Progenitor cell of endocrine pancreas (in vitro differentiated cells): ENCODE data around the gene ZIC4. TPM values are rescaled to one million over a fixed set of nuclear protein-coding genes. Genes with fewer than 3 reads are reported as not detected.

Experiments used
- DNase-seq: peaks from one replicate; pipeline ENCODE4 v3.0.0; 2021; ENCODE audit warnings: low spot score; ENCODE audit not compliant: unreplicated experiment
- H3K27ac Mint-ChIP-seq: 2 replicates; pipeline ENCODE4 v1.8.0; 2021; ENCODE audit warnings: mild to moderate bottlenecking, moderate library complexity, mixed read lengths
- H3K27me3 Mint-ChIP-seq: 2 replicates; pipeline ENCODE4 v1.8.0; 2021; ENCODE audit warnings: mixed read lengths
- H3K36me3 Mint-ChIP-seq: 2 replicates; pipeline ENCODE4 v1.8.0; 2022; ENCODE audit warnings: mixed read lengths; ENCODE audit not compliant: insufficient read depth
- H3K4me1 Mint-ChIP-seq: 2 replicates; pipeline ENCODE4 v1.8.0; 2021; ENCODE audit warnings: low read depth, mixed read lengths
- H3K4me3 Mint-ChIP-seq: 2 replicates; pipeline ENCODE4 v1.8.0; 2021; ENCODE audit warnings: low read depth, mild to moderate bottlenecking, moderate library complexity, mixed read lengths
- H3K9me3 Mint-ChIP-seq: 2 replicates; pipeline ENCODE4 v1.8.0; 2021; ENCODE audit warnings: low read depth, mixed read lengths
- total RNA-seq: library from RNA; stranded (reverse); gene quantifications from 2 replicates; pipeline ENCODE4 v1.2.1, GENCODE V29; 2021
- TF ChIP-seq, protein P1 (sequence below): fragments of 200-600 bp; sonication (generic); IDR thresholded peaks from one replicate; pipeline ENCODE4 v1.5.0; 2021; ENCODE audit warnings: antibody characterized with exemption, mild to moderate bottlenecking; ENCODE audit not compliant: unreplicated experiment

The ZIC4 gene
- total RNA-seq, 1 donor from 2014 or later: not detected

DNA sequence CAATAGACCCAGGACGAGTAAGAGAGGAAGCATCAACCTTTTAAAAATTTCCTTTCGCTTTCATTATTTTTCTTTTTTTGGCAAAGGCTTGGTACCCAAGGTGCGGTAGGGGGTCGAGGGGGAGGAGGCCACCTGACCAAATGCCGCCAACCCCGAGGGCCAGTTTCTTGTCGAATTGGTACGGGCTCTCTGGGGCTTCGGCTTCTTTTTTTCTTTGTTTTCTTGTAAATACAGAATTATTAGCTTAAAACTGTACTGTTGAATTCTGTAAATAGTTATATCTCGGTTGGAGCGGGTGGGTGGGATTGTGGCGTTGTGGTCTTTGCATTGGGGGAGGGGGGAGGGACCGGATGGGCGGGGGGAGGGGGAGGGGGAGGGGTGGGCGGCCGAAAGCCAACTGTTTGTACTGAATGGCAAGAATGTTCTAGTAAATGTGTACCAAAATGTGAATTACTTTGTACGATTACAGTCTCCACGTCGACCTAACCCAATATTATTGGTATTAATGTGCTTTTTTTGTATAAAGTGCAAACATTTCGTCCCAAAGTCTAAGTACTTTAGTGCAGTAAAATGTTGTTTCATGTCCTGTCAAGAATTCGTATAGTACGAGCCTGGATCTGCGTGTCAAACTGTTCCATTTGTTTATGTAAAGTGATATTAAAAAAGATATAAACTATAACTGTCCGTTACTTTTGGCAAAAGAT, 7.5 kb upstream of the ZIC4 start:
- H3K9me3 Mint-ChIP-seq: no peaks in the 10 kb centered on the region
- H3K36me3 Mint-ChIP-seq: no peaks in the 10 kb centered on the region
- peak overlapping the region; percentile 12 for H3K27ac Mint-ChIP-seq
- no peak overlapping the region for H3K4me3 Mint-ChIP-seq
- DNase-seq: no peak
- TF ChIP-seq, protein P1, sequence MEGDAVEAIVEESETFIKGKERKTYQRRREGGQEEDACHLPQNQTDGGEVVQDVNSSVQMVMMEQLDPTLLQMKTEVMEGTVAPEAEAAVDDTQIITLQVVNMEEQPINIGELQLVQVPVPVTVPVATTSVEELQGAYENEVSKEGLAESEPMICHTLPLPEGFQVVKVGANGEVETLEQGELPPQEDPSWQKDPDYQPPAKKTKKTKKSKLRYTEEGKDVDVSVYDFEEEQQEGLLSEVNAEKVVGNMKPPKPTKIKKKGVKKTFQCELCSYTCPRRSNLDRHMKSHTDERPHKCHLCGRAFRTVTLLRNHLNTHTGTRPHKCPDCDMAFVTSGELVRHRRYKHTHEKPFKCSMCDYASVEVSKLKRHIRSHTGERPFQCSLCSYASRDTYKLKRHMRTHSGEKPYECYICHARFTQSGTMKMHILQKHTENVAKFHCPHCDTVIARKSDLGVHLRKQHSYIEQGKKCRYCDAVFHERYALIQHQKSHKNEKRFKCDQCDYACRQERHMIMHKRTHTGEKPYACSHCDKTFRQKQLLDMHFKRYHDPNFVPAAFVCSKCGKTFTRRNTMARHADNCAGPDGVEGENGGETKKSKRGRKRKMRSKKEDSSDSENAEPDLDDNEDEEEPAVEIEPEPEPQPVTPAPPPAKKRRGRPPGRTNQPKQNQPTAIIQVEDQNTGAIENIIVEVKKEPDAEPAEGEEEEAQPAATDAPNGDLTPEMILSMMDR: no peak
- H3K4me1 Mint-ChIP-seq: peaks cover 8% of the 10 kb centered on the region
- H3K27me3 Mint-ChIP-seq: peaks cover 91% of the 10 kb centered on the region

DNA sequence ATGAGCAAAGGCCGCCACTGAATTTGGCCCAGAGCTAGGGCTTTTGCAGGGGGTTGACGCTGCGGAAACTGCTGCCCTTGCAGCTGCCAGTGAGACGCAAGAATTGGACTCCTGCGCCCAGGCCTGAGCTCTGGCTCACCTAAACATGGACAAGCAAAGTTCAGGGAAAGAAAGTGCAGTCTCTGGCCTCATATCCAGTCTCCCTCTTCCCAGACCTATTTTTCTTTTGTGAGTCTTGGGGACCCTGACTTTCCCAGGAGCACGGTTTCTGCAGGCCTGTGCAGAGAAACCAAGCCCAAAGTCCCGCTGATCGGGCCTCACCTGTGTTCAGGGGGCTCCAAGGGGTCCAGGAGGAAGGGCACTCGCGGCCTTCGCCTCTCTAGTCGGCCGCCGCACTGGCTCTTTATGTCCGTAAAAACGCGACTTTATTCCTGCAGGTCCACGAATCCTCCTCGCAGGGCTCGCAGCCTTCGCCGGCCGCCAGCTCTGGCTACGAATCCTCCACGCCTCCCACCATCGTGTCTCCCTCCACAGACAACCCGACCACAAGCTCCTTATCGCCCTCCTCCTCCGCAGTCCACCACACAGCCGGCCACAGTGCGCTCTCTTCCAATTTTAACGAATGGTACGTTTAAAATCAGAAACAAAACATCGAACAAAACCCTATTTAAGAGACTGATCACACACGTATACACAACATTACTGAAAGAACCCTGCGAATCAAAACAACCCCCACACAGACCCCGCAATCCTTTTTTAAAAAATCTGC, 6.8 kb upstream of the ZIC4 start:
- Mint-ChIP-seq H3K27ac (peak overlapping the region; percentile 12), H3K9me3 (no peaks in the 10 kb centered on the region), H3K4me3 (no peak overlapping the region), H3K4me1 (peaks cover 8% of the 10 kb centered on the region), H3K36me3 (no peaks in the 10 kb centered on the region), H3K27me3 (peaks cover 91% of the 10 kb centered on the region)
- TF ChIP-seq, protein P1: no peak
- no peak for DNase-seq

DNA sequence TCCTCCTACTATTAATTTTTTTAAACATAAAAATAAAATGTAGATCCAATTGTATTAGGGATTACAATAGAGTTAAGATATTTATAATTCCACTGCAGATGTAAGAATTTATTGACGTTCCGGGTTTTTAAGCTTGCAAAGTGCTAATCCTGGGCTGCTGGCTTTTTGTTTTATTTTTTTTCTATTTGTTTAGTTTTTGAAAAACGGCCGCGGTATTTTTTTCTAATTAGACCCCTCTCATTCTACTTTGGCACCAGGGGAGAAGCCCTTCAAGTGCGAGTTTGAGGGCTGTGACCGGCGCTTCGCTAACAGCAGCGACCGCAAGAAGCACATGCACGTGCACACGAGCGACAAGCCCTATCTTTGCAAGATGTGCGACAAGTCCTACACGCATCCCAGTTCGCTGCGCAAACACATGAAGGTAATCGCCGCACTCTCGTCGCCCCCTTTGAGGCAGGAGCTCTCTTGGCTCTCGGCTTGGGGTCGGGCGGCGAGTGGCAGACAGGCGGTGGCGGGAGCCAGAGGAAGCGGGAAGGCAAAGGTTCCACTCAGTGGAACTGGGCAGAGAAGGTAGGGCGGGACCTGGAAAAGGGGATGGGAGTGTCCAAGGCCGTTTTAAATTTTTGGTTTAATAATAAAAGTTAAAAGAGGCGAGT, 6.0 kb upstream of the ZIC4 start:
- DNase-seq: no peak
- Mint-ChIP-seq H3K36me3 (no peaks in the 10 kb centered on the region), H3K27ac (no peak overlapping the region), H3K9me3 (no peaks in the 10 kb centered on the region), H3K4me3 (no peak overlapping the region), H3K27me3 (peaks cover 91% of the 10 kb centered on the region), H3K4me1 (peaks cover 9% of the 10 kb centered on the region)
- TF ChIP-seq, protein P1: no peak

DNA sequence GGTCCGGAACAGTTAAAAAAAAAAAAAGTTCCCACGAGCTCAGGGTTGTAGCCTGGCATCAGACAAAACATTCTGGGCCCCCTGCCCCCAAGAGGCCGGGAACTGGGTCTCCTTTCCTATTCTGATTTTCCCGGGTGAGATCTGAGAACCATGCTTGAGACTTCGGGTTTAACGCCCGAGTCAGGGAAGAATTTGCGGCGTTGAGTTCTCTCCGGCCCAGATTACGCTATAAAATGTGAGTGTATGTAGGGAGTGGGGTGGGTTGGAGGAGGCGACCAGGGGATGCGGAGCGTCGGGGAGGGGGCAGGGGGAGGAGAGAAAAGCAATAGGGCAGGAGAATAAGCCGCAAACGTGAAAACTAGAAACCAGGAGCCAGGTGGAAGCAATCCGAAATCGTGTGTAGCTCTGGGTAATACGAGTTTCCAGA, 5.5 kb upstream of the ZIC4 start:
- H3K4me3 Mint-ChIP-seq: no peak overlapping the region
- H3K27me3 Mint-ChIP-seq: peaks cover 91% of the 10 kb centered on the region
- H3K9me3 Mint-ChIP-seq: no peaks in the 10 kb centered on the region
- DNase-seq: no peak
- H3K4me1 Mint-ChIP-seq: peaks cover 9% of the 10 kb centered on the region
- no peaks in the 10 kb centered on the region for H3K36me3 Mint-ChIP-seq
- no peak overlapping the region for H3K27ac Mint-ChIP-seq
- TF ChIP-seq, protein P1: no peak

DNA sequence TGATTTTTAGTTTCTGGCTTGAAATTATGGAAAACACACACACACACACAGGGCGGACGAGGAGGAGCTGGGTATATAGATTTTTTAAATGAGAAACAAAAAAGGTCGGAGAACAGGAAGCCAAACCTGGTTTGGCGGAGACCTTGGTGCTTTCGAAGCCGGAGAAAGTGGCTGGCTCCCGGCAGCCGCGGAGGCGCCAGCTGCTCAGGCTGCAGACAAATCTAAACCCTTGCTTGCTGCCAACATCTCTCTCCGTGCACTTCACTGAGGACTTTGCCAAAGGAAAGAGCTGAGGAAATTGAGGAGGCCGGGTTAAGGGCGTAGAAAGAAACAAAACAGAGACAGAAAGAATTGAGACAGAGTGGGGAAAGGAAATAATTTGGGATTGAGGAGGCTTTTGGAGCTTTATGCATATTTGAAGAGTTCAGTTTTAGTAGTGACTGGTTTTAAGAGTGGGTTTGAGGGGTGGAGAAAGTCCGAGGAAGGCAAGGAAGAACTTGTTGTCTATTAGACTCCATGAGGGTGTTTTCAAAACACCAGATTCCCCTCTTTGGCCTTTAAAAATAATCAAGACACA, 5.0 kb upstream of the ZIC4 start:
- peaks cover 9% of the 10 kb centered on the region for H3K4me1 Mint-ChIP-seq

More for the DNA sequence above, 5.0 kb upstream of the ZIC4 start:
- no peak for DNase-seq
- TF ChIP-seq, protein P1: no peak
- peaks cover 91% of the 10 kb centered on the region for H3K27me3 Mint-ChIP-seq
- no peaks in the 10 kb centered on the region for H3K36me3 Mint-ChIP-seq
- peak overlapping the region; percentile 57 for H3K27ac Mint-ChIP-seq
- H3K9me3 Mint-ChIP-seq: no peaks in the 10 kb centered on the region
- H3K4me3 Mint-ChIP-seq: peak overlapping the region; percentile 7
